ENCODE measurements around the gene TRIM8. TPM values are rescaled to one million over a fixed set of nuclear protein-coding genes. Genes with fewer than 3 reads are reported as not detected.

TRIM8 gene
- total RNA-seq, 1 donor: 126 TPM

GRCh38 chr10:102626026-102626685 lies 18.1 kb upstream of the TRIM8 start:
- Histone ChIP-seq H2AFZ (ENCODE audit: low read length) (no peak overlapping the region), H3K4me1 (ENCODE audit: insufficient read depth, low read length) (peaks cover 73% of the 10 kb centered on the region), H3K27ac (ENCODE audit: low read depth, low read length) (peak overlapping the region; percentile 76), H3K4me3 (ENCODE audit: insufficient read depth, low read length) (no peak overlapping the region), H3K9me3 (ENCODE audit: low read depth, low read length) (no peaks in the 10 kb centered on the region), H3K36me3 (ENCODE audit: insufficient read depth, low read length) (peaks cover 7% of the 10 kb centered on the region), H3K79me2 (ENCODE audit: insufficient read depth, low read length) (no peaks in the 10 kb centered on the region), H4K20me1 (ENCODE audit: insufficient read depth, low read length) (no peaks in the 10 kb centered on the region), H3K27me3 (ENCODE audit: insufficient read depth, low read length) (no peaks in the 10 kb centered on the region), H3K4me2 (ENCODE audit: insufficient read depth, low read length) (no peak overlapping the region)
- no peak for TF ChIP-seq CTCF (IDR thresholded peaks at IDR 0.05; ENCODE audit: extremely low read depth, low read depth, low read length)
- no peak for DNase-seq (ENCODE audit: insufficient read length, low spot score, missing footprints)

DNA sequence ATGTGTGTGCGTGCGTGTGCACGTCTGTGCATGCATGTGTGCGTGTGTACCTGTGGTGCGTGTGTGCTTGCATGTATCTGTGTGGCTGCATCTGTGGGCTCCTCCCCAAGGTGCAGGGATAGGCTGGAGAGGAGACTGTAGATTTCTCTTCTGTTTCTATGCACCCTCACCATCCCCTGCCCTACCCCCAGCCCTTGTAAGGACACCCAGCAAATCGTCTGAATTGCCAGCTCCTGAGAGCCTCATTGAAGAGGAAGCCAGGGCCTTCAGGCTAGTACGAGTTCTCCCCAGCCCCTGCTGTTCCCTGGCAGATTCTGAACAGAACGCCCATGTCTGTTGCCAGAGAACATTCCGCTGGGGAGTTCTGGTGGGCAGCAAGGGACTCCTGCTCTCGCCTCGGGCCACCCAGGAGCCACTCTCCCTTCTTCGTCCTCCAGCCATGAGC lies 17.0 kb upstream of the TRIM8 start:
- no peaks in the 10 kb centered on the region for H3K27me3 ChIP-seq (ENCODE audit: insufficient read depth, low read length)
- H3K4me3 ChIP-seq (ENCODE audit: insufficient read depth, low read length): no peak overlapping the region
- peak overlapping the region; percentile 95 for H3K27ac ChIP-seq (ENCODE audit: low read depth, low read length)
- peak overlapping the region; percentile 8 for H3K4me2 ChIP-seq (ENCODE audit: insufficient read depth, low read length)
- peak; percentile 56 for DNase-seq (ENCODE audit: insufficient read length, low spot score, missing footprints)
- peak overlapping the region; percentile 71 for H2AFZ ChIP-seq (ENCODE audit: low read length)
- no peaks in the 10 kb centered on the region for H4K20me1 ChIP-seq (ENCODE audit: insufficient read depth, low read length)
- peaks cover 7% of the 10 kb centered on the region for H3K36me3 ChIP-seq (ENCODE audit: insufficient read depth, low read length)
- no peaks in the 10 kb centered on the region for H3K9me3 ChIP-seq (ENCODE audit: low read depth, low read length)
- TF ChIP-seq CTCF (IDR thresholded peaks at IDR 0.05; ENCODE audit: extremely low read depth, low read depth, low read length): no peak
- H3K4me1 ChIP-seq (ENCODE audit: insufficient read depth, low read length): peaks cover 71% of the 10 kb centered on the region
- no peaks in the 10 kb centered on the region for H3K79me2 ChIP-seq (ENCODE audit: insufficient read depth, low read length)

DNA sequence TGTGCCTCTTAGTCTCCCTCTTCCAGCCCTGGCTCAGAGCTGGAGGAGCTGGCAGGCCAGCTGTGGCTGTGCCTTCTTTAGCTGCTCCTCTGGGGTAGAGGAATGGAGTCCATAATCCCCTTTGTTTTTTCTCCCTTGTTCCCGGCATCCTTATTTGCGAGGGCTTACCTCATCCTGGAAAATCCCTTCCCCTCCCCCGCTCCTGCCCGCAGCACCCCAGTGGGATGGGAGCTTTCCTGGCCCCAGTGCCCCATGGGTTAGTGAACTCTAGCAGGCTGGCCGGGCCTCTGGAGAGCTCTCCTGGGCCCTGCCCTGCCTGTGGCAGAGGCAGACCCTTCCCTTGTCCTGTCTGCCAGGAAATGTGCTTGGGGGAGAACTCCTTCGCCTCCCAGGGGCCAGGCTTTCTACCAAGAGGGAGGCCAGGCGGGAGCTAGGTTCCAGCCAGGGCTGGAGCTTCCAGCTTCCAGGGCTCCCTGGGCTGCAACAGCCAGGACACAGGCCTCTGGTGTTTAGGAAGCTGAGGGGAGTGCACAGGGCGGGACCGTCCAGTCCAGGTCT lies 16.5 kb upstream of the TRIM8 start:
- TF ChIP-seq CTCF (IDR thresholded peaks at IDR 0.05; ENCODE audit: extremely low read depth, low read depth, low read length): no peak
- DNase-seq (ENCODE audit: insufficient read length, low spot score, missing footprints): peak; percentile 94
- H2AFZ ChIP-seq (ENCODE audit: low read length): peak overlapping the region; percentile 71
- peaks cover 76% of the 10 kb centered on the region for H3K4me1 ChIP-seq (ENCODE audit: insufficient read depth, low read length)
- H3K9me3 ChIP-seq (ENCODE audit: low read depth, low read length): no peaks in the 10 kb centered on the region
- H3K4me3 ChIP-seq (ENCODE audit: insufficient read depth, low read length): no peak overlapping the region
- peak overlapping the region; percentile 95 for H3K27ac ChIP-seq (ENCODE audit: low read depth, low read length)
- peak overlapping the region; percentile 16 for H3K4me2 ChIP-seq (ENCODE audit: insufficient read depth, low read length)
- no peaks in the 10 kb centered on the region for H3K27me3 ChIP-seq (ENCODE audit: insufficient read depth, low read length)
- no peaks in the 10 kb centered on the region for H4K20me1 ChIP-seq (ENCODE audit: insufficient read depth, low read length)
- H3K79me2 ChIP-seq (ENCODE audit: insufficient read depth, low read length): no peaks in the 10 kb centered on the region
- H3K36me3 ChIP-seq (ENCODE audit: insufficient read depth, low read length): peaks cover 7% of the 10 kb centered on the region

GRCh38 chr10:102628451-102628911 lies 15.8 kb upstream of the TRIM8 start:
- TF ChIP-seq CTCF (IDR thresholded peaks at IDR 0.05; ENCODE audit: extremely low read depth, low read depth, low read length): peak; percentile 9
- no peak overlapping the region for H2AFZ ChIP-seq (ENCODE audit: low read length)
- H3K9me3 ChIP-seq (ENCODE audit: low read depth, low read length): no peaks in the 10 kb centered on the region
- H4K20me1 ChIP-seq (ENCODE audit: insufficient read depth, low read length): no peaks in the 10 kb centered on the region
- no peaks in the 10 kb centered on the region for H3K79me2 ChIP-seq (ENCODE audit: insufficient read depth, low read length)
- DNase-seq (ENCODE audit: insufficient read length, low spot score, missing footprints): peak; percentile 42
- H3K27me3 ChIP-seq (ENCODE audit: insufficient read depth, low read length): no peaks in the 10 kb centered on the region
- H3K27ac ChIP-seq (ENCODE audit: low read depth, low read length): peak overlapping the region; percentile 95
- H3K36me3 ChIP-seq (ENCODE audit: insufficient read depth, low read length): peaks cover 7% of the 10 kb centered on the region
- peaks cover 82% of the 10 kb centered on the region for H3K4me1 ChIP-seq (ENCODE audit: insufficient read depth, low read length)
- H3K4me3 ChIP-seq (ENCODE audit: insufficient read depth, low read length): no peak overlapping the region
- H3K4me2 ChIP-seq (ENCODE audit: insufficient read depth, low read length): peak overlapping the region; percentile 16

Data from osteoblast (primary cell).